K562 (cell line): Measurements from ENCODE around the gene LRGUK. TPM values are rescaled to one million over a fixed set of nuclear protein-coding genes. Genes with fewer than 3 reads are reported as not detected.

ENCODE experiments used
- CBFA2T2 ChIP-seq: fragments of 450-650 bp; conservative IDR thresholded peaks from 2 replicates; pipeline ENCODE4 v1.6.1; 2017; ENCODE audit warnings: mild to moderate bottlenecking
- CXXC5 ChIP-seq: fragments of 250-450 bp; sonication (Bioruptor Pico); IDR thresholded peaks from 2 replicates; pipeline ENCODE4 v1.8.0; 2022; ENCODE audit warnings: inconsistent platforms, mild to moderate bottlenecking, moderate library complexity
- DMBX1 ChIP-seq: fragments of 250-450 bp; sonication (Bioruptor Pico); IDR thresholded peaks from 2 replicates; pipeline ENCODE4 v1.8.0; 2022; ENCODE audit warnings: inconsistent platforms, mild to moderate bottlenecking, moderate library complexity, borderline replicate concordance
- NR4A1 ChIP-seq, 2 experiments: fragments of 250-450 bp in 1 of 2; fragments of 450-650 bp in 1 of 2; sonication (Bioruptor Pico) in 1 of 2; IDR thresholded peaks; 2 replicates each; pipeline versions ENCODE4 v1.4.0 to v1.6.1; 2016 to 2020; ENCODE audit warnings: mild to moderate bottlenecking in 2 of 2, missing compliant biosample characterization in 1 of 2, missing genetic modification characterization in 1 of 2, moderate library complexity in 1 of 2
- PRDM10 ChIP-seq: fragments of 450-650 bp; IDR thresholded peaks from 2 replicates; pipeline ENCODE4 v1.6.1; 2018; ENCODE audit not compliant: partially characterized antibody
- PRMT5 ChIP-seq: sonication (generic); formaldehyde crosslinking; IDR thresholded peaks from 2 replicates; pipeline ENCODE4 v1.5.0; 2020; ENCODE audit warnings: missing genetic modification reagents
- ZNF644 ChIP-seq: fragments of 200-800 bp; sonication (Bioruptor generic); IDR thresholded peaks from 2 replicates; pipeline ENCODE4 v1.6.1; 2016; ENCODE audit warnings: low read depth, missing genetic modification characterization, missing compliant biosample characterization
- polyA plus RNA-seq, 8 experiments: library from polyadenylated mRNA; depleted of rRNA in 4 of 8; stranded (reverse) in 5 of 8; unstranded in 3 of 8; fragments of >200 nt; fragmentation: Nextera tagmentation in 2 of 8; fragmentation: Illumina TruSeq in 1 of 8; extraction: Ambion mirVana in 2 of 8; extraction: Trizol in 1 of 8; gene quantifications; 2 replicates each; pipeline versions ENCODE4 v1.2.1 to v1.2.3, GENCODE V29; 2011 to 2014; ENCODE audit warnings: inconsistent platforms in 1 of 8, missing spikeins in 1 of 8
- total RNA-seq, 7 experiments: library from RNA; depleted of rRNA in 6 of 7; stranded (reverse); fragments of >200 nt in 6 of 7; fragmentation: Illumina TruSeq in 2 of 7; extraction: Trizol in 2 of 7; gene quantifications; 2 replicates each; pipeline versions ENCODE4 v1.2.1 to v1.2.3, GENCODE V29; 2011 to 2021; ENCODE audit warnings: low replicate concordance in 1 of 7
- TF ChIP-seq, protein P1 (sequence below), 2 experiments: fragments of 450-650 bp; formaldehyde crosslinking in 1 of 2; IDR thresholded peaks; 2 replicates each; pipeline versions ENCODE4 v1.4.0 to v1.6.1; 2014 to 2020; ENCODE audit warnings: mild to moderate bottlenecking in 2 of 2, borderline replicate concordance in 1 of 2, low read depth in 1 of 2
- TF ChIP-seq, protein P2 (sequence below): fragments of 450-650 bp; IDR thresholded peaks from 2 replicates; pipeline ENCODE4 v1.6.1; 2016; ENCODE audit warnings: borderline replicate concordance
- TF ChIP-seq, protein P3 (sequence below): fragments of 200-800 bp; sonication (Bioruptor generic); IDR thresholded peaks from 2 replicates; pipeline ENCODE4 v1.6.1; 2017; ENCODE audit warnings: missing genetic modification characterization, missing compliant biosample characterization

LRGUK gene
- total and polyA plus RNA-seq, 9 of the 15 experiments (the other 6 are each of a cell fraction or from before 2014, with no cell fraction given) = 0.04 to 0.33 (median 0.18) TPM

- TF ChIP-seq, protein P1, sequence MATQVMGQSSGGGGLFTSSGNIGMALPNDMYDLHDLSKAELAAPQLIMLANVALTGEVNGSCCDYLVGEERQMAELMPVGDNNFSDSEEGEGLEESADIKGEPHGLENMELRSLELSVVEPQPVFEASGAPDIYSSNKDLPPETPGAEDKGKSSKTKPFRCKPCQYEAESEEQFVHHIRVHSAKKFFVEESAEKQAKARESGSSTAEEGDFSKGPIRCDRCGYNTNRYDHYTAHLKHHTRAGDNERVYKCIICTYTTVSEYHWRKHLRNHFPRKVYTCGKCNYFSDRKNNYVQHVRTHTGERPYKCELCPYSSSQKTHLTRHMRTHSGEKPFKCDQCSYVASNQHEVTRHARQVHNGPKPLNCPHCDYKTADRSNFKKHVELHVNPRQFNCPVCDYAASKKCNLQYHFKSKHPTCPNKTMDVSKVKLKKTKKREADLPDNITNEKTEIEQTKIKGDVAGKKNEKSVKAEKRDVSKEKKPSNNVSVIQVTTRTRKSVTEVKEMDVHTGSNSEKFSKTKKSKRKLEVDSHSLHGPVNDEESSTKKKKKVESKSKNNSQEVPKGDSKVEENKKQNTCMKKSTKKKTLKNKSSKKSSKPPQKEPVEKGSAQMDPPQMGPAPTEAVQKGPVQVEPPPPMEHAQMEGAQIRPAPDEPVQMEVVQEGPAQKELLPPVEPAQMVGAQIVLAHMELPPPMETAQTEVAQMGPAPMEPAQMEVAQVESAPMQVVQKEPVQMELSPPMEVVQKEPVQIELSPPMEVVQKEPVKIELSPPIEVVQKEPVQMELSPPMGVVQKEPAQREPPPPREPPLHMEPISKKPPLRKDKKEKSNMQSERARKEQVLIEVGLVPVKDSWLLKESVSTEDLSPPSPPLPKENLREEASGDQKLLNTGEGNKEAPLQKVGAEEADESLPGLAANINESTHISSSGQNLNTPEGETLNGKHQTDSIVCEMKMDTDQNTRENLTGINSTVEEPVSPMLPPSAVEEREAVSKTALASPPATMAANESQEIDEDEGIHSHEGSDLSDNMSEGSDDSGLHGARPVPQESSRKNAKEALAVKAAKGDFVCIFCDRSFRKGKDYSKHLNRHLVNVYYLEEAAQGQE (IDR thresholded peaks at IDR 0.05; ENCODE audit: borderline replicate concordance) = no peak
- TF ChIP-seq, protein P1 (CRISPR knock-in tag; IDR thresholded peaks at IDR 0.05; ENCODE audit: low read depth) = no peak
- TF ChIP-seq, protein P2, sequence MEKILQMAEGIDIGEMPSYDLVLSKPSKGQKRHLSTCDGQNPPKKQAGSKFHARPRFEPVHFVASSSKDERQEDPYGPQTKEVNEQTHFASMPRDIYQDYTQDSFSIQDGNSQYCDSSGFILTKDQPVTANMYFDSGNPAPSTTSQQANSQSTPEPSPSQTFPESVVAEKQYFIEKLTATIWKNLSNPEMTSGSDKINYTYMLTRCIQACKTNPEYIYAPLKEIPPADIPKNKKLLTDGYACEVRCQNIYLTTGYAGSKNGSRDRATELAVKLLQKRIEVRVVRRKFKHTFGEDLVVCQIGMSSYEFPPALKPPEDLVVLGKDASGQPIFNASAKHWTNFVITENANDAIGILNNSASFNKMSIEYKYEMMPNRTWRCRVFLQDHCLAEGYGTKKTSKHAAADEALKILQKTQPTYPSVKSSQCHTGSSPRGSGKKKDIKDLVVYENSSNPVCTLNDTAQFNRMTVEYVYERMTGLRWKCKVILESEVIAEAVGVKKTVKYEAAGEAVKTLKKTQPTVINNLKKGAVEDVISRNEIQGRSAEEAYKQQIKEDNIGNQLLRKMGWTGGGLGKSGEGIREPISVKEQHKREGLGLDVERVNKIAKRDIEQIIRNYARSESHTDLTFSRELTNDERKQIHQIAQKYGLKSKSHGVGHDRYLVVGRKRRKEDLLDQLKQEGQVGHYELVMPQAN = no peak
- TF ChIP-seq DMBX1 (peak; percentile 72; the same call in 1 of the 2 replicates), NR4A1 (CRISPR knock-in tag; IDR thresholded peaks at IDR 0.05) (no peak), NR4A1 (tag; IDR thresholded peaks at IDR 0.05) (0 out of 2 replicates have a peak, but pooled peaks have one; percentile 16), PRMT5 (no peak), PRDM10 (no peak), ZNF644 (tag) (no peak), CBFA2T2 (no peak), CXXC5 (CRISPR knock-in tag) (peak; percentile 26; the same call in 1 of the 2 replicates)
- TF ChIP-seq, protein P3, sequence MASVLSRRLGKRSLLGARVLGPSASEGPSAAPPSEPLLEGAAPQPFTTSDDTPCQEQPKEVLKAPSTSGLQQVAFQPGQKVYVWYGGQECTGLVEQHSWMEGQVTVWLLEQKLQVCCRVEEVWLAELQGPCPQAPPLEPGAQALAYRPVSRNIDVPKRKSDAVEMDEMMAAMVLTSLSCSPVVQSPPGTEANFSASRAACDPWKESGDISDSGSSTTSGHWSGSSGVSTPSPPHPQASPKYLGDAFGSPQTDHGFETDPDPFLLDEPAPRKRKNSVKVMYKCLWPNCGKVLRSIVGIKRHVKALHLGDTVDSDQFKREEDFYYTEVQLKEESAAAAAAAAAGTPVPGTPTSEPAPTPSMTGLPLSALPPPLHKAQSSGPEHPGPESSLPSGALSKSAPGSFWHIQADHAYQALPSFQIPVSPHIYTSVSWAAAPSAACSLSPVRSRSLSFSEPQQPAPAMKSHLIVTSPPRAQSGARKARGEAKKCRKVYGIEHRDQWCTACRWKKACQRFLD (CRISPR knock-in tag) = no peak
Observed at GRCh38 chr7:134210976-134211663, 84.0 kb downstream of the LRGUK start (continued).
